ENCODE results near the gene ADARB2. TPM values are rescaled to one million over a fixed set of nuclear protein-coding genes. Genes with fewer than 3 reads are reported as not detected.

ADARB2 gene
- total and polyA plus RNA-seq, 2 experiments from 2014 or later, result not detected

- H3K9me3 ChIP-seq (ENCODE audit: low read depth), result no peaks in the 10 kb centered on the region
- no peak overlapping the region for H3K4me2 ChIP-seq (ENCODE audit: unreplicated experiment)
- H3K4me1 ChIP-seq (ENCODE audit: insufficient read depth), result no peaks in the 10 kb centered on the region
- TF ChIP-seq EZH2 (IDR thresholded peaks at IDR 0.05; ENCODE audit: insufficient read depth, poor library complexity, severe bottlenecking) (no peak), EZH2phosphoT487 (IDR thresholded peaks at IDR 0.05; ENCODE audit: insufficient read depth, low read depth) (no peak)
- no peak overlapping the region for H3K27ac ChIP-seq
- H3K9ac ChIP-seq, result no peak overlapping the region
- no peak overlapping the region for H2AFZ ChIP-seq
- no peaks in the 10 kb centered on the region for H3K36me3 ChIP-seq (ENCODE audit: low read depth)
- H3K4me3 ChIP-seq, result no peak overlapping the region
- H4K20me1 ChIP-seq (ENCODE audit: insufficient read depth), result no peaks in the 10 kb centered on the region
- DNase-seq, result no peak
- H3K79me2 ChIP-seq (ENCODE audit: insufficient read depth), result no peaks in the 10 kb centered on the region
- no peaks in the 10 kb centered on the region for H3K27me3 ChIP-seq (replicated peaks; ENCODE audit: insufficient read depth)
- H3K9me2 ChIP-seq (ENCODE audit: insufficient read depth), result no peaks in the 10 kb centered on the region
- in situ Hi-C loops (cut with MboI), result no loop called here
- H3F3A ChIP-seq (ENCODE audit: insufficient read depth), result no peaks in the 10 kb centered on the region
- 29 to 33% methylated on average over 9 to 10 of the region's 10 CpGs for WGBS, 2 experiments (ENCODE audit: low coverage in 1 of 2, low lambda C conversion rate in 2 of 2, missing lambda C conversion rate in 2 of 2)
These were observed 533.6 kb downstream of the ADARB2 start for GRCh38 chr10:1203704-1204103.

- Histone ChIP-seq H3K36me3 (ENCODE audit: low read depth) (no peaks in the 10 kb centered on the region), H3K79me2 (ENCODE audit: insufficient read depth) (no peaks in the 10 kb centered on the region), H3K9me3 (ENCODE audit: low read depth) (no peaks in the 10 kb centered on the region), H3K27me3 (replicated peaks; ENCODE audit: insufficient read depth) (0 out of 2 replicates have a peak, but pooled peaks cover 3% of the 10 kb centered on the region), H2AFZ (no peak overlapping the region), H4K20me1 (ENCODE audit: insufficient read depth) (no peaks in the 10 kb centered on the region), H3K4me3 (no peak overlapping the region), H3K9ac (no peak overlapping the region), H3K4me2 (ENCODE audit: unreplicated experiment) (no peak overlapping the region), H3K27ac (no peak overlapping the region), H3K4me1 (ENCODE audit: insufficient read depth) (no peaks in the 10 kb centered on the region), H3K9me2 (ENCODE audit: insufficient read depth) (no peaks in the 10 kb centered on the region), H3F3A (ENCODE audit: insufficient read depth) (no peaks in the 10 kb centered on the region)
- 30 to 50% methylated on average over 10 to 13 of the region's 13 CpGs for WGBS, 2 experiments (ENCODE audit: low coverage in 1 of 2, low lambda C conversion rate in 2 of 2, missing lambda C conversion rate in 2 of 2)
- no peak for DNase-seq
- TF ChIP-seq EZH2phosphoT487 (IDR thresholded peaks at IDR 0.05; ENCODE audit: insufficient read depth, low read depth) (no peak), EZH2 (IDR thresholded peaks at IDR 0.05; ENCODE audit: insufficient read depth, poor library complexity, severe bottlenecking) (no peak)
- in situ Hi-C loops (cut with MboI), result no loop called here
These were observed 534.1 kb downstream of the ADARB2 start for GRCh38 chr10:1203216-1203615.

GRCh38 chr10:1202343-1202742, 535.0 kb downstream of the ADARB2 start:
- H3K9ac ChIP-seq, result no peak overlapping the region
- no peaks in the 10 kb centered on the region for H4K20me1 ChIP-seq (ENCODE audit: insufficient read depth)
- no peaks in the 10 kb centered on the region for H3K79me2 ChIP-seq (ENCODE audit: insufficient read depth)
- no peaks in the 10 kb centered on the region for H3K4me1 ChIP-seq (ENCODE audit: insufficient read depth)
- in situ Hi-C loops (cut with MboI), result no loop called here
- no peak for DNase-seq
- no peaks in the 10 kb centered on the region for H3K9me2 ChIP-seq (ENCODE audit: insufficient read depth)
- H2AFZ ChIP-seq, result no peak overlapping the region
- H3K36me3 ChIP-seq (ENCODE audit: low read depth), result no peaks in the 10 kb centered on the region
- TF ChIP-seq EZH2 (IDR thresholded peaks at IDR 0.05; ENCODE audit: insufficient read depth, poor library complexity, severe bottlenecking), result no peak
- TF ChIP-seq EZH2phosphoT487 (IDR thresholded peaks at IDR 0.05; ENCODE audit: insufficient read depth, low read depth), result no peak
- H3F3A ChIP-seq (ENCODE audit: insufficient read depth), result no peaks in the 10 kb centered on the region
- no peaks in the 10 kb centered on the region for H3K9me3 ChIP-seq (ENCODE audit: low read depth)
- H3K4me2 ChIP-seq (ENCODE audit: unreplicated experiment), result no peak overlapping the region
- peaks cover 12% of the 10 kb centered on the region; the same call in 1 of the 2 replicates for H3K27me3 ChIP-seq (replicated peaks; ENCODE audit: insufficient read depth)
- 48 to 51% methylated on average over 11 of the region's 11 CpGs for WGBS, 2 experiments (ENCODE audit: low coverage in 1 of 2, low lambda C conversion rate in 2 of 2, missing lambda C conversion rate in 2 of 2)
- H3K27ac ChIP-seq, result no peak overlapping the region
- no peak overlapping the region for H3K4me3 ChIP-seq

GRCh38 chr10:1200866-1201807, 536.2 kb downstream of the ADARB2 start:
- TF ChIP-seq EZH2phosphoT487 (IDR thresholded peaks at IDR 0.05; ENCODE audit: insufficient read depth, low read depth), result no peak
- TF ChIP-seq EZH2 (IDR thresholded peaks at IDR 0.05; ENCODE audit: insufficient read depth, poor library complexity, severe bottlenecking), result no peak
- Histone ChIP-seq H3K9ac (no peak overlapping the region), H3K9me3 (ENCODE audit: low read depth) (no peaks in the 10 kb centered on the region), H3K4me1 (ENCODE audit: insufficient read depth) (no peaks in the 10 kb centered on the region), H3K79me2 (ENCODE audit: insufficient read depth) (no peaks in the 10 kb centered on the region), H3K27me3 (replicated peaks; ENCODE audit: insufficient read depth) (peaks cover 14% of the 10 kb centered on the region; the same call in 1 of the 2 replicates), H4K20me1 (ENCODE audit: insufficient read depth) (no peaks in the 10 kb centered on the region), H2AFZ (no peak overlapping the region), H3F3A (ENCODE audit: insufficient read depth) (no peaks in the 10 kb centered on the region), H3K27ac (no peak overlapping the region), H3K36me3 (ENCODE audit: low read depth) (no peaks in the 10 kb centered on the region), H3K4me3 (no peak overlapping the region), H3K4me2 (ENCODE audit: unreplicated experiment) (no peak overlapping the region), H3K9me2 (ENCODE audit: insufficient read depth) (no peaks in the 10 kb centered on the region)
- DNase-seq, result no peak
- WGBS, 2 experiments (ENCODE audit: low coverage in 1 of 2, low lambda C conversion rate in 2 of 2, missing lambda C conversion rate in 2 of 2), result 45 to 51% methylated on average over 27 of the region's 27 CpGs
- in situ Hi-C loops (cut with MboI), result no loop called here
